IMR-90 (cell line): ENCODE results near the gene LTB4R2. TPM values are rescaled to one million over a fixed set of nuclear protein-coding genes. Genes with fewer than 3 reads are reported as not detected.

Source experiments
- ATAC-seq: fragments of 200-7000 bp; cut with Tn5 transposase; 2 replicates; pipeline ENCODE4 v1.9.1; 2020; ENCODE audit warnings: low read depth, mild to moderate bottlenecking, moderate library complexity
- BruUV-seq: library from RNA; stranded (reverse); fragments of 400-500 nt; replicated peaks from 2 replicates; lab custom pipeline; 2021; lab: Mats Ljungman, UMichigan
- CTCF ChIA-PET: fragments of 300-600 bp; formaldehyde crosslinking; extraction: SDS; loops from one replicate; lab custom pipeline; 2021; ENCODE audit warnings: antibody characterized with exemption; lab: Yijun Ruan, JAX
- POLR2A ChIA-PET: fragments of 300-600 bp; sonication (Branson Sonifier 250); formaldehyde crosslinking; loops from one replicate; lab custom pipeline; 2022; ENCODE audit warnings: antibody characterized with exemption; ENCODE audit not compliant: unreplicated experiment; lab: Charles Lee
- DNase-seq: peaks from one replicate; pipeline ENCODE4 v3.0.0; 2013
- H2AFZ ChIP-seq: replicated peaks from 2 replicates; pipeline ENCODE3; 2013; ENCODE audit warnings: low read length, mild to moderate bottlenecking; ENCODE audit not compliant: poor library complexity
- H2AK5ac ChIP-seq: 2 replicates; pipeline ENCODE4 v1.6.1; 2013; ENCODE audit warnings: low read depth, low read length, inconsistent platforms
- H2AK9ac ChIP-seq: replicated peaks from 2 replicates; pipeline ENCODE3; 2013; ENCODE audit warnings: mild to moderate bottlenecking, low read depth, low read length, moderate library complexity; ENCODE audit not compliant: poor library complexity
- H2BK120ac ChIP-seq: 2 replicates; pipeline ENCODE4 v1.6.1; 2013; ENCODE audit warnings: low read depth, low read length, inconsistent platforms
- H2BK15ac ChIP-seq: 3 replicates; pipeline ENCODE4 v1.6.1; 2013; ENCODE audit warnings: low read depth, low read length, inconsistent platforms
- H2BK20ac ChIP-seq: 2 replicates; pipeline ENCODE4 v1.6.1; 2013; ENCODE audit warnings: low read depth, mild to moderate bottlenecking, inconsistent platforms, low read length, moderate library complexity
- H2BK5ac ChIP-seq: 2 replicates; pipeline ENCODE4 v1.6.1; 2013; ENCODE audit warnings: mild to moderate bottlenecking, low read depth, low read length, inconsistent platforms; ENCODE audit not compliant: poor library complexity, severe bottlenecking
- H3K14ac ChIP-seq: replicated peaks from 2 replicates; pipeline ENCODE4 v1.6.1; 2013; ENCODE audit warnings: low read depth, low read length, inconsistent platforms
- H3K18ac ChIP-seq: 2 replicates; pipeline ENCODE4 v1.6.1; 2013; ENCODE audit warnings: low read depth, low read length, control low read depth
- H3K23ac ChIP-seq: 2 replicates; pipeline ENCODE4 v1.6.1; 2013; ENCODE audit warnings: low read depth, low read length, inconsistent platforms
- H3K27ac ChIP-seq: 2 replicates; pipeline ENCODE4 v1.5.1; 2013; ENCODE audit warnings: mild to moderate bottlenecking, control low read depth, low read length; ENCODE audit not compliant: insufficient read depth
- H3K27me3 ChIP-seq: 2 replicates; pipeline ENCODE4 v1.6.1; 2013; ENCODE audit warnings: low read length; ENCODE audit not compliant: control insufficient read depth, insufficient read depth
- H3K36me3 ChIP-seq: 2 replicates; pipeline ENCODE4 v1.6.1; 2013; ENCODE audit warnings: low read length, mixed read lengths; ENCODE audit not compliant: control insufficient read depth, insufficient read depth
- H3K4ac ChIP-seq: 2 replicates; pipeline ENCODE4 v1.6.1; 2013; ENCODE audit warnings: low read depth, low read length, inconsistent platforms
- H3K4me1 ChIP-seq: 2 replicates; pipeline ENCODE4 v1.6.1; 2013; ENCODE audit warnings: low read length, mixed read lengths; ENCODE audit not compliant: control insufficient read depth, insufficient read depth
- H3K4me2 ChIP-seq: 2 replicates; pipeline ENCODE4 v1.6.1; 2013; ENCODE audit warnings: low read depth, mild to moderate bottlenecking, control low read depth, low read length, moderate library complexity
- H3K4me3 ChIP-seq: 2 replicates; pipeline ENCODE4 v1.5.1; 2013; ENCODE audit warnings: low read depth, mild to moderate bottlenecking, control low read depth, low read length, moderate library complexity; ENCODE audit not compliant: insufficient read depth
- H3K56ac ChIP-seq: 2 replicates; pipeline ENCODE4 v1.6.1; 2013; ENCODE audit warnings: low read length, inconsistent platforms; ENCODE audit not compliant: insufficient read depth; ENCODE audit errors: extremely low read depth
- H3K79me1 ChIP-seq, 2 experiments: 2 replicates each; pipeline ENCODE4 v1.6.1; 2013; ENCODE audit warnings: low read length in 2 of 2, inconsistent platforms in 1 of 2, low read depth in 1 of 2
- H3K9ac ChIP-seq: 2 replicates; pipeline ENCODE4 v1.6.1; 2013; ENCODE audit warnings: low read depth, low read length, control low read depth
- H3K9me1 ChIP-seq: 2 replicates; pipeline ENCODE4 v1.6.1; 2013; ENCODE audit warnings: low read length, inconsistent platforms; ENCODE audit not compliant: insufficient read depth
- H3K9me3 ChIP-seq: 2 replicates; pipeline ENCODE4 v1.6.1; 2013; ENCODE audit warnings: low read length; ENCODE audit not compliant: control insufficient read depth, insufficient read depth
- H4K20me1 ChIP-seq: 2 replicates; pipeline ENCODE4 v1.6.1; 2013; ENCODE audit warnings: low read length, inconsistent platforms; ENCODE audit not compliant: insufficient read depth
- H4K5ac ChIP-seq: 2 replicates; pipeline ENCODE4 v1.6.1; 2013; ENCODE audit warnings: mild to moderate bottlenecking, low read depth, low read length, control low read depth
- H4K8ac ChIP-seq, 2 experiments: 2 replicates each; pipeline ENCODE4 v1.6.1; 2013; ENCODE audit warnings: low read depth in 2 of 2, low read length in 2 of 2, control low read depth in 1 of 2, inconsistent platforms in 1 of 2
- H4K91ac ChIP-seq: 2 replicates; pipeline ENCODE4 v1.6.1; 2013; ENCODE audit warnings: low read depth, low read length, inconsistent platforms; ENCODE audit not compliant: insufficient read depth
- CHD1 ChIP-seq: IDR thresholded peaks from 2 replicates; pipeline ENCODE4 v1.6.1; 2012; ENCODE audit warnings: low read depth, low read length, improper control_type of control experiment
- FOS ChIP-seq: fragments of 150-350 bp; IDR thresholded peaks from 2 replicates; pipeline ENCODE4 v1.6.1; 2016; ENCODE audit warnings: low read depth, low read length
- MAFK ChIP-seq: IDR thresholded peaks from 2 replicates; pipeline ENCODE4 v1.6.1; 2012; ENCODE audit warnings: low read depth, low read length, improper control_type of control experiment
- MAZ ChIP-seq: IDR thresholded peaks from 2 replicates; pipeline ENCODE4 v1.6.1; 2012; ENCODE audit warnings: low read depth, mild to moderate bottlenecking, low read length, improper control_type of control experiment, moderate library complexity, borderline replicate concordance
- MXI1 ChIP-seq: IDR thresholded peaks from 2 replicates; pipeline ENCODE4 v1.6.1; 2012; ENCODE audit warnings: low read depth, mild to moderate bottlenecking, low read length, moderate library complexity, borderline replicate concordance
- NFE2L2 ChIP-seq: fragments of 150-350 bp; IDR thresholded peaks from 2 replicates; pipeline ENCODE4 v1.6.1; 2016; ENCODE audit warnings: low read depth, mild to moderate bottlenecking, low read length
- POLR2A ChIP-seq: IDR thresholded peaks from 2 replicates; pipeline ENCODE4 v1.6.1; 2012; ENCODE audit warnings: mild to moderate bottlenecking, low read depth, low read length
- RAD21 ChIP-seq: IDR thresholded peaks from 2 replicates; pipeline ENCODE4 v1.6.1; 2012; ENCODE audit warnings: low read length, improper control_type of control experiment
- RFX5 ChIP-seq: IDR thresholded peaks from 2 replicates; pipeline ENCODE4 v1.8.0; 2012; ENCODE audit warnings: low read depth, mild to moderate bottlenecking, low read length, moderate library complexity
- WGBS, 2 experiments: methylation state at CpG; one replicate each; pipeline versions ENCODE4 v1.1.5 to v1.1.7; 2013; ENCODE audit warnings: missing lambda C conversion rate in 2 of 2; ENCODE audit not compliant: insufficient read length in 1 of 2; ENCODE audit errors: extremely low coverage in 2 of 2; 5-methylcytosine and 5-hydroxymethylcytosine counted together
- dilution Hi-C: fragments of 300-500 bp; cut with HindIII; formaldehyde crosslinking; loops from one replicate; pipeline ENCODE4 v1.14.3; 2018; ENCODE audit warnings: low sequenced_read_pairs; ENCODE audit not compliant: unreplicated experiment
- in situ Hi-C: fragments of 300-500 bp; cut with MboI; formaldehyde crosslinking; loops from 3 replicates; pipeline ENCODE4 v1.14.3; 2019; ENCODE audit warnings: low sequenced_read_pairs, inconsistent platforms, mixed read lengths
- intact Hi-C: fragments of 100-400 bp; cut with micrococcal nuclease; formaldehyde crosslinking; loops from 2 replicates; pipeline ENCODE4 v1.10.0; 2022
- polyA plus RNA-seq, 3 experiments: library from polyadenylated mRNA; depleted of rRNA; stranded (reverse); fragments of >200 nt; gene quantifications; 2 replicates each; pipeline ENCODE4 v1.2.3, GENCODE V29; 2012; ENCODE audit warnings: low replicate concordance in 1 of 3
- total RNA-seq: library from RNA; depleted of rRNA; stranded (reverse); fragments of >200 nt; gene quantifications from 2 replicates; pipeline ENCODE4 v1.2.3, GENCODE V29; 2012
- TF ChIP-seq, protein P1 (sequence below): conservative IDR thresholded peaks from 2 replicates; pipeline ENCODE4 v1.5.1; 2012; ENCODE audit warnings: mild to moderate bottlenecking, low read depth, low read length, improper control_type of control experiment

Gene LTB4R2
- total and polyA plus RNA-seq, 2 of the 4 experiments (the other 2 are of a cell fraction), result 0.72 to 1.7 TPM

GRCh38 chr14:24314377-24315193, 4.6 kb downstream of the LTB4R2 start:
- Histone ChIP-seq H3K9me3 (no peaks in the 10 kb centered on the region), H3K4me2 (no peak overlapping the region), H3K56ac (no peak overlapping the region), H3K4ac (no peak overlapping the region), H2BK120ac (no peak overlapping the region), H3K18ac (no peak overlapping the region), H2BK5ac (no peak overlapping the region), H3K4me3 (no peak overlapping the region), H3K27ac (no peak overlapping the region), H4K91ac (no peak overlapping the region), H3K36me3 (no peaks in the 10 kb centered on the region), H2AK5ac (no peak overlapping the region), H3K14ac (no peak overlapping the region), H2AK9ac (no peak overlapping the region), H2BK20ac (no peak overlapping the region), H2AFZ (no peak overlapping the region), H3K9me1 (peaks cover 11% of the 10 kb centered on the region), H3K9ac (no peak overlapping the region), H2BK15ac (no peak overlapping the region), H4K5ac (no peak overlapping the region), H3K23ac (no peak overlapping the region), H4K20me1 (no peaks in the 10 kb centered on the region; the same call in 1 of the 2 replicates), H3K79me1 (no peaks in the 10 kb centered on the region), H4K8ac (no peak overlapping the region), H3K27me3 (peaks cover 28% of the 10 kb centered on the region), H3K4me1 (peaks cover 10% of the 10 kb centered on the region; the same call in 1 of the 2 replicates)
- no CpG with 5 or more reads among the region's 5 CpGs for WGBS, 2 experiments
- TF ChIP-seq CHD1 (no peak), POLR2A (no peak), MAFK (no peak), RAD21 (no peak), MAZ (no peak), RFX5 (no peak), FOS (no peak), NFE2L2 (no peak), MXI1 (no peak)
- TF ChIP-seq, protein P1, sequence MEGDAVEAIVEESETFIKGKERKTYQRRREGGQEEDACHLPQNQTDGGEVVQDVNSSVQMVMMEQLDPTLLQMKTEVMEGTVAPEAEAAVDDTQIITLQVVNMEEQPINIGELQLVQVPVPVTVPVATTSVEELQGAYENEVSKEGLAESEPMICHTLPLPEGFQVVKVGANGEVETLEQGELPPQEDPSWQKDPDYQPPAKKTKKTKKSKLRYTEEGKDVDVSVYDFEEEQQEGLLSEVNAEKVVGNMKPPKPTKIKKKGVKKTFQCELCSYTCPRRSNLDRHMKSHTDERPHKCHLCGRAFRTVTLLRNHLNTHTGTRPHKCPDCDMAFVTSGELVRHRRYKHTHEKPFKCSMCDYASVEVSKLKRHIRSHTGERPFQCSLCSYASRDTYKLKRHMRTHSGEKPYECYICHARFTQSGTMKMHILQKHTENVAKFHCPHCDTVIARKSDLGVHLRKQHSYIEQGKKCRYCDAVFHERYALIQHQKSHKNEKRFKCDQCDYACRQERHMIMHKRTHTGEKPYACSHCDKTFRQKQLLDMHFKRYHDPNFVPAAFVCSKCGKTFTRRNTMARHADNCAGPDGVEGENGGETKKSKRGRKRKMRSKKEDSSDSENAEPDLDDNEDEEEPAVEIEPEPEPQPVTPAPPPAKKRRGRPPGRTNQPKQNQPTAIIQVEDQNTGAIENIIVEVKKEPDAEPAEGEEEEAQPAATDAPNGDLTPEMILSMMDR, result no peak
- DNase-seq (no peak), ATAC-seq (no peak)
- intact Hi-C loops (no loop called here), dilution Hi-C loops (no loop called here), in situ Hi-C loops (no loop called here)
- BruUV-seq, result no TSS peak
- CTCF ChIA-PET, result no interaction called here
- POLR2A ChIA-PET, result no interaction called here
